Thyroid gland (tissue), 4 donors: ENCODE results near the gene RANBP10. TPM values are rescaled to one million over a fixed set of nuclear protein-coding genes. Genes with fewer than 3 reads are reported as not detected.
"Not testable (repeated sequence)": the region's sequence is repeated elsewhere in the genome, so short reads cannot be mapped to it uniquely, and the experiment has no call there.

Source experiments
- DNase-seq, 2 donors: peaks; one replicate each; pipeline ENCODE4 v3.0.0-alpha.2; 2019
- H3K27ac ChIP-seq, 3 donors: fragments of 200-600 bp; sonication (generic); 1 replicate in 2 of 3; 2 replicates in 1 of 3; pipeline ENCODE4 v1.5.1; 2016 to 2019; ENCODE audit warnings: mild to moderate bottlenecking in 1 of 3, moderate library complexity in 1 of 3
- H3K27me3 ChIP-seq: fragments of 200-600 bp; sonication (generic); one replicate; pipeline ENCODE4 v1.5.1; 2019
- H3K36me3 ChIP-seq, 2 donors: fragments of 200-600 bp; sonication (generic); one replicate each; pipeline ENCODE4 v1.5.1; 2016 to 2019
- H3K4me1 ChIP-seq, 2 donors: fragments of 200-600 bp; sonication (generic); one replicate each; pipeline ENCODE4 v1.5.1; 2017 to 2019
- H3K4me3 ChIP-seq, 3 donors: fragments of 200-600 bp; sonication (generic); replicated peaks in 1 of 3; 1 replicate in 2 of 3; 2 replicates in 1 of 3; pipeline ENCODE4 v1.5.1; 2016; ENCODE audit warnings: mild to moderate bottlenecking in 1 of 3
- H3K9me3 ChIP-seq: fragments of 200-600 bp; sonication (generic); one replicate; pipeline ENCODE4 v1.5.1; 2017
- POLR2A ChIP-seq, 2 donors: fragments of 450-650 bp; IDR thresholded peaks; one replicate each; pipeline ENCODE4 v1.6.1; 2017; ENCODE audit warnings: antibody characterized with exemption in 2 of 2, mild to moderate bottlenecking in 2 of 2, moderate library complexity in 1 of 2
- WGBS, 2 donors: methylation state at CpG; one replicate each; pipeline ENCODE4 v1.1.5; 2017; 5-methylcytosine and 5-hydroxymethylcytosine counted together
- intact Hi-C: fragments of 100-400 bp; cut with DNase I; formaldehyde crosslinking; loops from one replicate; pipeline ENCODE4 v1.15.1; 2023
- total RNA-seq, 4 donors: library from RNA; depleted of rRNA; stranded (reverse); fragments of >200 nt; gene quantifications; one replicate each; pipeline ENCODE4 v1.2.3, GENCODE V29; 2016
- TF ChIP-seq, protein P1 (sequence below), 6 experiments: fragments of 200-600 bp in 3 of 6; fragments of 450-650 bp in 3 of 6; sonication (generic) in 3 of 6; IDR thresholded peaks; one replicate each; pipeline ENCODE4 v1.5.1; 2016 to 2019; ENCODE audit warnings: antibody characterized with exemption in 6 of 6, mild to moderate bottlenecking in 2 of 6, inconsistent platforms in 1 of 6, moderate library complexity in 1 of 6

RANBP10 gene
- total RNA-seq, 4 donors from 2014 or later, result 9.2 to 13.0 (median 11.0) TPM

DNA sequence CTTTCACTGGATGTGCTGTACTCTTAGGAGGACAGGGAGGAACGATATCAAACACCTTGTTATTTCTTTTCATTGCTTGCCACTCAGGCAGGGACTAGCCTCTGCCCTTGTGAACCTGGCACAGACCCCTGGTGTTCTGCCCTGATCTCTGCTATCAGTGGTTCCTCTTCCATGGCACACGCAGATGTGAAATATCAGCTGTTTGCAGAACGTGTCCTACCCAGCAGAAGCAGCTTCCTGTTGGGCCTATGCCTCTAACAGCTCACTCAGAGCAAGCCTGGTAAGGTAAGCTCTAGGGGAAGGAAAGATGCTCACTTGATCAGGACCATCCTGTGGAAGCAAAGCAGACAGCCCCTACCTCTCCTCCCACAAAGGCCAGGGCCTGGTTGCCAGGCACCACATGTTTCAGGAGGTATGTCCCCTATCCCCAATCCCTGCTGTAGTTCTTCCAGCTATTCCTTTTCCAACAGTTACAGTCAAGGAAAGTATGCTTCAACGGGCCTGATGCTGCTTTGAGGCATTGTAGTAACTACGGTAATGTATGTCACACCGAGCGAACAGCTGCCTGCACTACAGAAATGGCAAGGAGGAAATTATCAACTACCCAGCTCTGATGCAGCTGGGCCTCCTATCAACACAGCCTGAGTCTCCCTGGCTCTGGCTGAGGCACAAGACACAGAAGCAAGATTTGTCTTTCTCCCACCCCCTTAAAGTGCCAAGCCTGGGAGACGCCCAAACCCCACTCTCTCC is 46.0 kb downstream of the RANBP10 start:
- TF ChIP-seq, protein P1, sequence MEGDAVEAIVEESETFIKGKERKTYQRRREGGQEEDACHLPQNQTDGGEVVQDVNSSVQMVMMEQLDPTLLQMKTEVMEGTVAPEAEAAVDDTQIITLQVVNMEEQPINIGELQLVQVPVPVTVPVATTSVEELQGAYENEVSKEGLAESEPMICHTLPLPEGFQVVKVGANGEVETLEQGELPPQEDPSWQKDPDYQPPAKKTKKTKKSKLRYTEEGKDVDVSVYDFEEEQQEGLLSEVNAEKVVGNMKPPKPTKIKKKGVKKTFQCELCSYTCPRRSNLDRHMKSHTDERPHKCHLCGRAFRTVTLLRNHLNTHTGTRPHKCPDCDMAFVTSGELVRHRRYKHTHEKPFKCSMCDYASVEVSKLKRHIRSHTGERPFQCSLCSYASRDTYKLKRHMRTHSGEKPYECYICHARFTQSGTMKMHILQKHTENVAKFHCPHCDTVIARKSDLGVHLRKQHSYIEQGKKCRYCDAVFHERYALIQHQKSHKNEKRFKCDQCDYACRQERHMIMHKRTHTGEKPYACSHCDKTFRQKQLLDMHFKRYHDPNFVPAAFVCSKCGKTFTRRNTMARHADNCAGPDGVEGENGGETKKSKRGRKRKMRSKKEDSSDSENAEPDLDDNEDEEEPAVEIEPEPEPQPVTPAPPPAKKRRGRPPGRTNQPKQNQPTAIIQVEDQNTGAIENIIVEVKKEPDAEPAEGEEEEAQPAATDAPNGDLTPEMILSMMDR (IDR thresholded peaks at IDR 0.05), result no peak
- no peak for TF ChIP-seq POLR2A (IDR thresholded peaks at IDR 0.05)
- intact Hi-C loops, result no loop called here

DNA sequence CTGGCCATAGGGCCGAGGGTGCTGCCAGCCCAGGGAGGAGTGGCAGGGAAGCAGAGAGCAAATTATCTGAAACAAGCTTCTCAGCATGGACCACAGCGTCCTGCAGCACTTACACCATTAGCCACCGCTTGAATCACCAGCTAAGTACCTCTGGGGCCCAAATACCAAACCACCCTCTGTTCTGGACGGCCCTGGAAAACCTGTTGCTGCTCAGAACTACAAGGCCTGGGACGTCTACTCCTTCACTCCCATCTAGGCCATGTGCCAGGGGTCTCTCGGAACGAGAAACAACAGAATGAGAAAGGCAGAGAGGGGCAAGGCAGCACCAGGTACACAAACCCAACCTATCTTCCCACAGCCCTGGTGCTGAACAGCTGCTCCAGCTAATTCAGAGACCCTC is 47.4 kb downstream of the RANBP10 start:
- Histone ChIP-seq H3K4me1 (peaks cover 0 to 11% of the 10 kb centered on the region in 2 donors), H3K27ac (no peak overlapping the region), H3K4me3 (no peak overlapping the region), H3K27me3 (no peaks in the 10 kb centered on the region), H3K9me3 (no peaks in the 10 kb centered on the region), H3K36me3 (no peaks in the 10 kb centered on the region)
- intact Hi-C loops, result no loop called here
- peak; percentile 51 to 76 for DNase-seq
- WGBS, 2 donors, result 37 to 66% methylated on average over 7 of the region's 7 CpGs
- no peak for TF ChIP-seq POLR2A (IDR thresholded peaks at IDR 0.05)
- TF ChIP-seq, protein P1 (IDR thresholded peaks at IDR 0.05), result no peak

More for the DNA sequence above, 46.0 kb downstream of the RANBP10 start:
- Histone ChIP-seq H3K4me3 (no peak overlapping the region), H3K27me3 (no peaks in the 10 kb centered on the region), H3K36me3 (no peaks in the 10 kb centered on the region), H3K9me3 (no peaks in the 10 kb centered on the region), H3K27ac (no peak overlapping the region), H3K4me1 (peaks cover 0 to 11% of the 10 kb centered on the region in 2 donors)
- 86 to 90% methylated on average over 8 of the region's 8 CpGs for WGBS, 2 donors
- DNase-seq, result no peak

DNA sequence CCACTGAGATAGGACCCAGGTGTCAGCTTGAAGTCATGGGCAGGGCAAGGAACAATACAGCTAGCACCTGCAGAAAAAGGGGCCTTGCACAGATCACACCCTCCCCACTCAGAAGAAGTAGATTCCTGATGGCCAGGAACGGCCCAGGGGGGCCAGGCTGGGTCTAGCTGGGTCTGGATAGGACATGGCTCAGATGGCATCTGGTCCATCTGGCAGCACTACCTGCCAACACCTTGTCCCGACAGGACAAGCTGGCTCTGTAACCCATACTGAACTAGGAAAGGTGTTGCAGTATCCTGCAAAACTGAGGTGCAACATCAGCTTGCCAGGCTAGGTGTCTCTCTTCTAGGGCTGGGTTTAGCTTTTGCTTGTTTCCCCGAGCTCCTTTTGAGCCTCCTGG is 48.4 kb downstream of the RANBP10 start:
- TF ChIP-seq, protein P1 (IDR thresholded peaks at IDR 0.05), result no peak
- no peak for TF ChIP-seq POLR2A (IDR thresholded peaks at IDR 0.05)
- intact Hi-C loops, result no loop called here

DNA sequence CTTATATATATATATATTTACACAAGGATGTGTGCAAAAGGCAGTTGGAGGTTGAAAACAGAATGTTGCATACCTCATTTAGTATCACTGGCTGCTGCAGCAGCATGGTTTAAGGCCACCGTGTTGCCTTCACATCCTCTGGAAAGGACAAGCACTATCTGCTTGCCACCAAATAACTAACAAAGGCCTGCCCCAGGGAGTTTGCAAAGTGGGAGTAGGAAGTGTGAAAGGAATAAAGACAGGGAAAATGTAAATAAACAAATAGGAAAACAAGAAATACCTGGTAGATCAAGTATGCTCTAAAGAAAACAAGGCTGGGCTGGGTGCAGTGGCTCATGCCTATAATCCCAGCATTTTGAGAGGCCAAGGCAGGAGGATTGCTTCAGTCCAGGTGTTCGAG is 53.7 kb downstream of the RANBP10 start:
- no peaks in the 10 kb centered on the region for H3K4me1 ChIP-seq
- H3K9me3 ChIP-seq, result no peaks in the 10 kb centered on the region
- no peak overlapping the region for H3K27ac ChIP-seq
- DNase-seq, result no peak
- intact Hi-C loops, result no loop called here
- H3K27me3 ChIP-seq, result no peaks in the 10 kb centered on the region
- no peak overlapping the region for H3K4me3 ChIP-seq
- H3K36me3 ChIP-seq, result no peaks in the 10 kb centered on the region
- TF ChIP-seq POLR2A (IDR thresholded peaks at IDR 0.05), result no peak
- TF ChIP-seq, protein P1 (IDR thresholded peaks at IDR 0.05), result no peak
- WGBS, 2 donors, result 87 to 88% methylated on average over 2 of the region's 2 CpGs

More for the DNA sequence above, 48.4 kb downstream of the RANBP10 start:
- no peaks in the 10 kb centered on the region for H3K27me3 ChIP-seq
- H3K27ac ChIP-seq, result no peak overlapping the region
- H3K36me3 ChIP-seq, result no peaks in the 10 kb centered on the region
- DNase-seq, result no peak
- WGBS, 2 donors, result 90 to 96% methylated on average over 3 of the region's 3 CpGs
- no peak overlapping the region for H3K4me3 ChIP-seq
- no peaks in the 10 kb centered on the region for H3K9me3 ChIP-seq
- peaks cover 0 to 11% of the 10 kb centered on the region in 2 donors for H3K4me1 ChIP-seq

DNA sequence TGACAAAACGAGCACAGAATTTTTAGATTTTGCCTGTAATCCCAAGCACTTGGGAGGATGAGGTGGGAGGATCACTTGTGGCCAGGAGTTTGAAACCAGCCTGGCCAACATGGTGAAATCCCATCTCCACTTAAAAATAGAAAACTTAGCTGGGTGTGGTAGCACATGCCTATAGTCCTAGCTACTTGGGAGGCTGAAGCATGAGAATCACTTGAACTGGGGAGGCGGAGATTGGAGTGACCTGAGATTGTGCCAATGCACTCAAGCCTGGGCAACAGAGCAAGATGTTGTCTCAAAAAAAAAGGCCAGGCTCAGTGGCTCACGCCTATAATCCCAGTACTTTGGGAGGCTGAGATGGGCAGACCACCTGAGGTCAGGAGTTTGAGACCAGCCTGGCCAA is 55.0 kb downstream of the RANBP10 start:
- H3K27ac ChIP-seq, H3K4me1 ChIP-seq, H3K36me3 ChIP-seq, H3K27me3 ChIP-seq, H3K4me3 ChIP-seq, DNase-seq, intact Hi-C loops, H3K9me3 ChIP-seq: not testable (repeated sequence)
- 88 to 93% methylated on average over 3 of the region's 3 CpGs for WGBS, 2 donors
